Upper lobe of right lung (tissue), 1 donor: ENCODE results near the gene FLYWCH1. TPM values are rescaled to one million over a fixed set of nuclear protein-coding genes. Genes with fewer than 3 reads are reported as not detected.

Experiments
- ATAC-seq: fragments of 200-7000 bp; cut with Tn5 transposase; one replicate; pipeline ENCODE4 v1.9.1; 2020; ENCODE audit warnings: mild to moderate bottlenecking, moderate library complexity
- DNase-seq: peaks from one replicate; pipeline ENCODE4 v3.0.0-alpha.2; 2020
- H3K27ac ChIP-seq: fragments of 200-600 bp; one replicate; pipeline ENCODE4 v1.8.0; 2022
- H3K27me3 ChIP-seq: fragments of 200-600 bp; one replicate; pipeline ENCODE4 v1.8.0; 2022; ENCODE audit warnings: mild to moderate bottlenecking
- H3K36me3 ChIP-seq: fragments of 200-600 bp; one replicate; pipeline ENCODE4 v1.8.0; 2022
- H3K4me1 ChIP-seq: fragments of 200-600 bp; one replicate; pipeline ENCODE4 v1.8.0; 2022
- H3K4me3 ChIP-seq: fragments of 200-600 bp; one replicate; pipeline ENCODE4 v1.8.0; 2022; ENCODE audit warnings: mild to moderate bottlenecking
- H3K9me3 ChIP-seq: fragments of 200-600 bp; one replicate; pipeline ENCODE4 v1.8.0; 2022
- intact Hi-C: fragments of 100-400 bp; cut with DNase I; formaldehyde crosslinking; loops from one replicate; pipeline ENCODE4 v1.11.0; 2022
- total RNA-seq: library from RNA; stranded (reverse); fragmentation: NEBNext Ultra II Directional; extraction: Animal tissue kit (Norgen Biotek cat#: 25700); gene quantifications from one replicate; pipeline ENCODE4 v1.2.1, GENCODE V29; 2021
- TF ChIP-seq, protein P1 (sequence below): fragments of 200-600 bp; IDR thresholded peaks from one replicate; pipeline ENCODE4 v1.8.0; 2022; ENCODE audit warnings: antibody characterized with exemption
- donor health status: DM: no; HTN: yes; CAD: no; lungs with severe emphysema.

Gene FLYWCH1
- total RNA-seq, 1 donor from 2014 or later: 41.3 TPM

GRCh38 chr16:2976201-2976600 is 64.5 kb downstream of the FLYWCH1 start:
- TF ChIP-seq, protein P1, sequence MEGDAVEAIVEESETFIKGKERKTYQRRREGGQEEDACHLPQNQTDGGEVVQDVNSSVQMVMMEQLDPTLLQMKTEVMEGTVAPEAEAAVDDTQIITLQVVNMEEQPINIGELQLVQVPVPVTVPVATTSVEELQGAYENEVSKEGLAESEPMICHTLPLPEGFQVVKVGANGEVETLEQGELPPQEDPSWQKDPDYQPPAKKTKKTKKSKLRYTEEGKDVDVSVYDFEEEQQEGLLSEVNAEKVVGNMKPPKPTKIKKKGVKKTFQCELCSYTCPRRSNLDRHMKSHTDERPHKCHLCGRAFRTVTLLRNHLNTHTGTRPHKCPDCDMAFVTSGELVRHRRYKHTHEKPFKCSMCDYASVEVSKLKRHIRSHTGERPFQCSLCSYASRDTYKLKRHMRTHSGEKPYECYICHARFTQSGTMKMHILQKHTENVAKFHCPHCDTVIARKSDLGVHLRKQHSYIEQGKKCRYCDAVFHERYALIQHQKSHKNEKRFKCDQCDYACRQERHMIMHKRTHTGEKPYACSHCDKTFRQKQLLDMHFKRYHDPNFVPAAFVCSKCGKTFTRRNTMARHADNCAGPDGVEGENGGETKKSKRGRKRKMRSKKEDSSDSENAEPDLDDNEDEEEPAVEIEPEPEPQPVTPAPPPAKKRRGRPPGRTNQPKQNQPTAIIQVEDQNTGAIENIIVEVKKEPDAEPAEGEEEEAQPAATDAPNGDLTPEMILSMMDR: no peak
- Histone ChIP-seq H3K27me3 (no peaks in the 10 kb centered on the region), H3K4me3 (no peak overlapping the region), H3K9me3 (no peaks in the 10 kb centered on the region), H3K4me1 (peaks cover 12% of the 10 kb centered on the region), H3K27ac (no peak overlapping the region), H3K36me3 (no peaks in the 10 kb centered on the region)
- no peak for ATAC-seq
- no peak for DNase-seq
- intact Hi-C loops: no loop called here

DNA sequence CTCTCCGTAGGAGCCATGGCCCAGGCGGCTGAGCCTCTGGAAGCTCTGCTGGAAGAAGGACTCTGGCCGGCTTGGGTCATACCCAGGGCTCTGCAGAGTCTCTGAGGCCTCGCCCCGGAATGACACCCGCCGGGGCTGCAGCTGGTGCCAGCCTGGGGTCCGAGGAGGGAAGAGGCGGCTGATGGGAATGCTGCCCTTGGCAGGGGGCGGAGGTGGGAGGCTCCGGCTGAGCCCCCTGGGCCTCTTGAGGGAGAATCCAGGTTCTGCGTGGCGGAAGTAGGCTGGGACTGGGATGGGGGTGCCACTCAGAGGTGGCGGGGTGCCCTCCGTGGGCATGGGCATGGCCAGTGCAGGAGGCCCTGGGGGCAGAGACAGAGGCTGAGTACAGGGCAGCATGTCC is 64.9 kb downstream of the FLYWCH1 start:
- no peaks in the 10 kb centered on the region for H3K27me3 ChIP-seq
- no peaks in the 10 kb centered on the region for H3K36me3 ChIP-seq
- no peak overlapping the region for H3K27ac ChIP-seq
- no peaks in the 10 kb centered on the region for H3K9me3 ChIP-seq
- no peak overlapping the region for H3K4me3 ChIP-seq
- TF ChIP-seq, protein P1: no peak
- peaks cover 13% of the 10 kb centered on the region for H3K4me1 ChIP-seq
- ATAC-seq: no peak
- intact Hi-C loops: no loop called here
- DNase-seq: no peak

DNA sequence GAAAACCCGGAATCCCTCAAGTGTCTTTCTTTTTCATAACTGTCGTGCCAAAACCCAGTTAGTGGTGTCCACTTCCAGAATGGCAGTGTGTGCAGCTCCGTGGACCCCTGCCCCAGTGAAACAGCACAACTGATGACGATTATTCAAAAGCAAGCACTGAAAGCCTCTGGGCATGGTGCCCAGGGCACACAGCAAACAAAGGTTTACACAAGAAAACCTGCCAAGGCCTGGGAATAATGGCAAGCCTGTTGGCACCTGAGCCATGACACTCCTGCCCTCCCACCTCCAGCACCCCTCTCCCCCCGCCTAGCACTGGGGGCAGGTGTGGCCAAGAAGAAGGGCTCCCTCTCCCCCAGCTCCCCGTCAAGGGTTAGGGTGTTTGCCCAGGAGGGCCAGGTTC is 65.7 kb downstream of the FLYWCH1 start:
- intact Hi-C loops: no loop called here
- Histone ChIP-seq H3K9me3 (no peaks in the 10 kb centered on the region), H3K27me3 (no peaks in the 10 kb centered on the region), H3K36me3 (no peaks in the 10 kb centered on the region), H3K27ac (no peak overlapping the region), H3K4me1 (peaks cover 13% of the 10 kb centered on the region), H3K4me3 (no peak overlapping the region)
- peak; percentile 78 for DNase-seq
- TF ChIP-seq, protein P1: no peak
- ATAC-seq: peak; percentile 10

DNA sequence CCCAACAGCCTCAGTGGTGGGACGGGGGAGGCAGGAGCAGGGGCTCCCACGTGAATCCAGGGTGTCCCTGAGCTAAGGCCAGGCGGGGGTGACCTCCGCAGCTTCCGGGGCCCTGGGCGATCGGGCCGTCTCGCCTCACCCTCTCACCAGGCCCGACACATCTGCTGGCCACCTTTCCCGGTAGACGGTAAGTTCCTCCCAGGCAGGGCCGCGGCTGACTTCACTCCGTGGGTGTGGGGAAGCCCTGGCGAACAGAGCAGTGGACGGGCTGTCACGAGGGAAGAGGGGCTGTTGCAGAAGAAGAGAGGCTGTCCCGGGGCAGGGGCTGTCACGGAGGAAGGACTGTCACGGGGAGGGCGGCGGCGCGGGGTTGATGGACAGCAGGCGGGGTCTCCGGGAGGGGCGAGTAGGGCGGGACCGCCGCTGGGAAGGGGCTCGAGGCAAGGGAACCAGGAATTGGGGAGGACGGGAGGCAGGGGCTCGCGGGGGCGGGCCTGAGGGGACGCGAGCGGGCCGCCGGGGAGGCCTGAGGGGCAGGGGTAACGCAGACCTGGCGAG is 68.0 kb downstream of the FLYWCH1 start:
- H3K4me1 ChIP-seq: peaks cover 17% of the 10 kb centered on the region

DNA sequence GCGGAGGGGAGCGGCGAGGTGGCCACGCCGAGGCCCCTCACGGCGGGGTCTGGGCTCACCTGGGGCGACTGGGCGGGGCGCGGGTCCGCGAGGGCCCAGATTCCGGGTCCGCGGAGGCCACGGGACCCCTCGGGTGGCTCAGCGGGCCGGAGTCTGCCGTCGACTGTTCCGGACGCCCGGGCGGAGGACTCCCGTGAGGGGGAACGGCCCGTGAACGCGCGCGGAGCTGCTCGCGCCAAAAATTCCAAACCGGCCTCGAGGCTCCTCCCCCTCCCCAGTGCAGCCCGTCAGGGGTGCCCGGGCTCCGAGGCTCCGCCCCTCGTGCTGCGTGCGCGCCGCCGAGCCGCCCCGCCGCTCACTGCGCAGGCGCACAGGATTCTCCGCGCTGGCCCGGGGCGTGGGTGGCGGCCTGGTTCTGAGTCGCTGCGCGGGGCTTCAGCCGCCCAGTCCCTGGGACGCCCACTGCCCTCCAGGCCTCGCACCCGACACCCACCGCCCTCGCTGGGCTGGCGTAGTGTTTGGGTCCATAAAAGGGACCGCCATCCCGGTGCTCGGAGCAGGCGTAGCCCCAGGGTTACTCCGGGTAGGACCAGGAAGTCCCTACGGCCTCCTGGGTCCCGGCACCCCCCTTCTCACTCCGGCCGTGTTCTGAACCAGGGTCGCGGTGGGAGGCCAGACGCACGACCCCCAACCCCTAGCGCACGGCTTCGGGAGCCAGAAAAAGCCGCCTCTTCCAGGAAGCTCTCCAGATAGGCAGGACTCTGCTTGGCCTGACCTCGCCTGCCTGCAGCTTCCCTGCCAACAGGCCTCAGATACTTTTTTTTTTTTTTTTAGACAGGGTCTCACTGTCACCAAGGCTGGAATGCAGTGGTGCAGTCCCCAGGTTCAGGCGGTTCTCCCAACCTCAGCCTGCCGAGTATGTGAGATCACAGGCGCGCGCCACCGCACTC is 68.8 kb downstream of the FLYWCH1 start, which contains the start of gene PKMYT1:
TSS of gene PKMYT1 (minus strand) at position 220 of the 950 bp plus-strand sequence. CDS start 789 bp downstream, outside the sequence.
- Histone ChIP-seq H3K27ac (peak within 1 kb of the TSS; percentile 98), H3K36me3 (no peaks in the 10 kb centered on the region), H3K27me3 (no peaks in the 10 kb centered on the region), H3K4me1 (peaks cover 19% of the 10 kb centered on the region), H3K9me3 (no peaks in the 10 kb centered on the region), H3K4me3 (peak within 1 kb of the TSS; percentile 84)
- peak; percentile 94 for ATAC-seq
- intact Hi-C loops: no loop called here
- peak; percentile 96 for DNase-seq
- TF ChIP-seq, protein P1: no peak

More for the DNA sequence above, 68.0 kb downstream of the FLYWCH1 start:
- H3K27ac ChIP-seq: no peak overlapping the region
- H3K9me3 ChIP-seq: no peaks in the 10 kb centered on the region
- no peaks in the 10 kb centered on the region for H3K27me3 ChIP-seq
- no peak for DNase-seq
- peak overlapping the region; percentile 84 for H3K4me3 ChIP-seq
- no peaks in the 10 kb centered on the region for H3K36me3 ChIP-seq
- intact Hi-C loops: no loop called here
- no peak for ATAC-seq
- TF ChIP-seq, protein P1: no peak
